HUDEP-2 (cell line): ENCODE data around the gene RMND5A.
"Not testable (repeated sequence)": the region's sequence is repeated elsewhere in the genome, so short reads cannot be mapped to it uniquely, and the experiment has no call there.

ENCODE experiments used
- DNase-seq, 76 experiments: peaks; one replicate each; lab custom pipeline; 2025; ENCODE audit not compliant: unreplicated experiment in 76 of 76; lab: John Stamatoyannopoulos, UW

Gene RMND5A

DNA sequence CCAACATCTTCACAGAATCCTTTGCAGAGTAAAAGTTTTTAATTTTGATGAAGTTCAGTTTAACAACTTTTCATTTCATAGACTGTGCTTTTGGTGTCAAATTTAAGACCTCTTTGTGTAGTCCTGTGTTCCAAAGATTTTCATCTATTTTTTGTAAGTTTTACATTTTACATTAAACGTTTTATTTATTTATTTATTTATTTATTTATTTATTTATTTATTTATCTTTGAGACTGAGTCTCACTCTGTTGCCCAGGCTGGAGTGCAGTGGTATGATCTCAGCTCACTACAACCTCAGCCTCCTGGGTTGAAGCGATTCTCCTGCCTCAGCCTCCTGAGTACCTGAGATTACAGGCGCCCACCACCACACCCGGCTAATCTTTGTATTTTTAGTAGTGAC, 12.0 kb upstream of the RMND5A start:
- DNase-seq = not testable (repeated sequence)

DNA sequence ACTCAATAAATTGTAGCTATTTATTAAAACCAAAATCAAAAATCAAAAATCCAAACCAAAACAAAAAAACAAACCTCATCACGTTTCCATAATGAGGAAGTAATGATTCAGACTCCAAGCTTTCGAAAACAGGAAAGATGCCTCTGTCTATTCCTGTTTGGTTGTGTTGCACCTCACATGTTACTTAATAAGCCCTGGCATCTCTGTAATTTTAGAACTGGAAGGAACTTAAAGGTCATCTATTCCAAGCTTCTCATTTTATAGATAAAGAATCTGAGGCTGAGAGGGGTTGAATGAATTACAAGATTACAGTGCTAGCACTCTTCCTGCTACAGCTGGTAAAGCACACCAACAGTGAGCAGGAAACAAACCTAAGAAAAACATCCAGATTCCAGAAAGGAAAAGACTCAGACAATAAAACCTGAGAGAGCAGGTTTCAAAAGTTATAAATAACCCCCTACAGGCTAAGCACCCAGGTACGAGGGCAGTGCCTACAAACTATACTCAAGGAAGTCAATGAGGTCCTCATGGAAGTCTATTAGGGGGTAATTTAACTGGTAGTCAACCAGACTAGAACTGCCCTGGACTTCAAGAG, 5.4 kb upstream of the RMND5A start:
- DNase-seq = not testable (repeated sequence)

DNA sequence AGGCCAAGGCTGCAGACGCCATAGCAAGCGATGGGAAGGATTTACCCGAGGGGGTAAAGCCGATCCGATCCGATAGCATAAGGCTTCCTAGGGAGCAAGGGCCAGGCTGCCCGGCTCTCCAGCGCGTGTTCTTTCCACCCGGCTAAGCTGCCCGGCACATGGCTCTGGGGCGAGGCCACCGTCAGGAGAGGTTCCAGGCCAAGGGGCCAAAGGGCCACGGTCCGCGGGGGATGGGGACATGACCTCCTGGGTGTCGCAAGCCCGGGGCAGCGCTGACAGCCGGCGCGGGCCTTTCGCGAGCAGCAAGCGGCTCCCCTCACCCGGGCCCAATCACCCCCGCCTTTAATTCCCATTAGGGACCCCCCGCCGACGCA, 841 bp upstream of the RMND5A start:
- not testable (repeated sequence) for DNase-seq

DNA sequence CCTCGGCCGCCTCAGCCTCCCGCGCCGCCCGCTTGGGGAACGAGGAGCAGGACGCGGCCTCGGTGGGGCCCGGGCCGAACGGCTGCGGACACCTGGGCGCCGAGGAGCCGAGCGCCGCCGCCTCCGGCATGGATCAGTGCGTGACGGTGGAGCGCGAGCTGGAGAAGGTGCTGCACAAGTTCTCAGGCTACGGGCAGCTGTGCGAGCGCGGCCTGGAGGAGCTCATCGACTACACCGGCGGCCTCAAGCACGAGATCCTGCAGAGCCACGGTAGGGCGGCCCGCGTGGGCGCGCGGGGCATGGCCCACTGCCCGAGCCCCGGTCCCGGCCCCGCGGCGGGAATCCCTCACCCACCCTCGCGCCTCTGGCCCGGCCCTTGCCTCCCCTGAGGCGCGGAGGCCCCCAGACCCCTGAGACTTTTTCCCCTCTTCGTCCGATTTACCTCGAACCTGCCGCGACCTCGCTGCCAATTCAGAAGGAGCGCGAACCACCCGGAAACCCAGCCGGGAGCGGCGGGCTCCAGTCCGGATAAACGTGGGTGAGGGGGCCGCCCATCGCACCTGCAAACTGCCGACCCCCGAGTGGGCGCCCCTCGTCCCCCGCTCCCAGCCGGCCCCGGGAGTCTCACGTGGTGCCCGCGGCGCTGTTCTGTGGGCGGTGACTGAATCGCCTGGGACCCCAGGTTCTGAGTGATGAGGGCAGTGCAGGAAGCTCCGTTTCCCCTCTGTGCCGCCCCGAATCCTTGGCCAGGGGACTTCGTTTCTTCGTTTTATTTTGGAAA, 639 bp downstream of the RMND5A start:
- peak in 20 of 76 experiments; percentile 2 to 44 (median 13) for DNase-seq

DNA sequence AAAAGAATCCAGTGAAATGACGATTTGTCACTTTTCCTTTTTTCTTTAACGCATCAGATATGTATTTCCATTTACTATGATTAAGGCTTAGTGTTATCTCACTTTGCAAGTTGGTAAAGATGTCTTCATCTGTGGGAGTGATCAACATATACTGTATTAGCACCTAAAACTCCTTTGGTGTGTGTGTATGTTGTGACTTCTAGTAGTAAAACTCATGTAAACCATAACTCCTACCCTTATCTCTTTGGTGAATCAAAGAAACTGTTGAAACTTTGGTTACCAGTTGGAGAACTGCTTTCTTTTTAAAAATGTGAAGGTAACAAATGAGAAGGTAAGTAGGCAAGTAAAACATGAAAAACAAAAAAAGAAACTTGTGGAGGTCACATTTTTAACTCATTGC, 5.6 kb downstream of the RMND5A start:
- not testable (repeated sequence) for DNase-seq

DNA sequence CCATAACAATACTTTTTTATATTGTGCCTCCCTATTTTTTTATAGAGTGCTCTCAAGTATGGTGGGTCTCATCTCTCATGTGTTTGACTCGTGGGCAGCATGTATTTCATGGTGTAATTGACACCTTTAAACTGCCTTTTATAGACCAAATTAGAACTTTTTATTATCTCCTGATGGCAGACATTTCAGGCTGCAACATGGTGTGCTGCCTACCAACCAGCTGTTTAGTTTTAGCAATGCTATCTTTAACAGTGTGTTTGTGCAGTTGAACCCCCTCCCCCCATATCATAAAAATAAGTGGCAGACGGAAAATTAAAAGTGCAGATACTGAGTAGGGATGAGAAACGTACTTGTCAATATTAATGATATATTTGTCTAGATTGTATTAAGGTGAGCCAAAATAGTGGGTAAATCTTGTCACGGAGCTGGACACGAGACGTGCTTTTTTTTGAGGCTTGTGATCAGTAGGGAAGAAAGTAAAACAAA, 12.0 kb downstream of the RMND5A start:
- DNase-seq = peak in 2 of 76 experiments; percentile 9 to 10

DNA sequence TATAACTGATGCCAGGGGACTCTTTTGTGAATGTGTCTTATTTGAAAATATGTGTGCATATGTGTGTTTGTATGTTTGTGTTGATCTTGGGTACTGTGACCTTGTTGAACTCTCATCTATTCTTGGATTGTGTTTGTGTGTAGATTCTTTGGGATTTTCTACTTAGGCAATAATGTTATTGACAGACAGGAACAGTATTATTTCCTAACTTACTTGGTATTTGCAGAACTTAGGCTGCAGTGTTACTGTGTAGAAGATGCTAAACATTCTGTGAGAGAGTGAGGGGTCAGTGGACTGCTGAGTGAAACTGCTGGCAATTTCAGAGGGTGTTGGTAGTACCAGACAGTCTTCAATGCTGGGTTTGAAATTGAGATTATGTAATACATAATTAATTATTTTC, 12.7 kb downstream of the RMND5A start:
- DNase-seq = not testable (repeated sequence)

DNA sequence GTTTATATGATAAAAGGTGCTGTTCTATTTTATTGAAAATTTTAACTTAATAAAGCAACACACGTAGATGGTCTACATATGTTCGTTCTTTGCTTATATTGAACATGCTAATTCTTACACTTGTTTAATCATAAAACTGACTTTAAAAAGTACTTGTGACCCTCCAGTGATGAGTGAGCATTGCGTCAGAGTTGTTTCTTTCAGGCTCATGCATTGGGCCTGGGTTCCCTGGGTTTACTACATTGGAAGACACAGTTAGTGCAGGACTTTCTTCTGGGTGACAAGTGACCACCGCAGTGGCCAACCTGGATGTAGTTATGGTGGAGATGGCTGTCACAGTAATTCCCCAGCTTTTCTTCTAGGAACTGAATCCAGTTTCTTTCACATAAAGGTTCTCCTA, 13.4 kb downstream of the RMND5A start:
- DNase-seq = not testable (repeated sequence)

DNA sequence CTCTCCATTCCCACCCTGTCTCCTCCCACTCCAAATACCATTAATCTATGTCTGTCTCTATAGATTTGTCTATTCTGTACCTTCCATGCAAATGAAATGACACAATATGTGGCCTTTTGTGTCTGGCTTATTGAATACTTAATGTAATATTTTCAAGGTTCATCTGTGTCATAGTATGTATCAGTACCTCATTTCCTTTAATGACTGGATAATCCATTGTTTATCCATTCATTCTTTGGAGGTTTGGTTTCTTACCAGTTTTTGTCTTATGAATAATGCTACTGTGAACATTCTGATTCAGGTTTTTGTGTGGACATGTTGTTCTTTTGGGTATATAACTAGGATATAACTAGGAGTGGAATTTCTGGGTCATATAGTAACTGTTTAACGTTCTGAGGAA, 14.8 kb downstream of the RMND5A start:
- not testable (repeated sequence) for DNase-seq

DNA sequence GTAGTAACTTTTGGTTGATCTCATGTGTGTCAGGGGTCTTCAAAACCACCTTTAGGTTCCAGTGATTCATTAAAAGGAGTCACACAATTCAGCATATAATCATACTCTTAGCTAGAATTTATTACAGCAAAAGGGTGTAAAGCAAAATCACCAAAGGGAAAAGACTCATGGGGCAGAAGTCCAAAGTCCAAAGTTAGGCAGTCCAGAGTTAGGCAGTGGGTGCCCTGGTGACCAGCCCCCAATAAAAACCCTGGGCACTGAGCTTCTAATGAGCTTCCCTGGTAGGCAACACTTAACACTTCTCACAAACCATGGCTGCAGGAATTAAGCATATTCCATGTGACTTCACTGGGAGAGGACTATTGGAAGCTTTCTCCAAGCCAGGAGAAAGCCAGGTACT, 19.4 kb downstream of the RMND5A start:
- DNase-seq = not testable (repeated sequence)

DNA sequence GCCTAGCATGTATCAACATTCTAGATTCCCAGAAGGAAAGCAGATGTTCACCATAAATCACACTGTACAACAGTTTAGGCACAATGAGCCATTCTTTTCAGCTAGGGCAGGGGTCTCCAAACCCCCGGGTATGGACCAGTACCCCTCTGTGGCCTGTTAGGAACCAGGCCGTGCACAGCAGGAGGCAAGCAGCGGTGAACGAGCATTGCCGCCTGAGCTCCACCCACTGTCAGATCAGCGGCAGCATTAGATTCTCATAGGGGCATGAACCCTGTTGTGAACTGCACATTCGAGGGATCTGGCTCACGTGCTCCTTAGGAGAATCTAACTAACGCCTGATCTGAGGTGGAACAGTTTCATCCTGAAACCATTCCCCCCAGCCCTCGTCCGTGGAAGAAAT, 19.8 kb downstream of the RMND5A start:
- not testable (repeated sequence) for DNase-seq

DNA sequence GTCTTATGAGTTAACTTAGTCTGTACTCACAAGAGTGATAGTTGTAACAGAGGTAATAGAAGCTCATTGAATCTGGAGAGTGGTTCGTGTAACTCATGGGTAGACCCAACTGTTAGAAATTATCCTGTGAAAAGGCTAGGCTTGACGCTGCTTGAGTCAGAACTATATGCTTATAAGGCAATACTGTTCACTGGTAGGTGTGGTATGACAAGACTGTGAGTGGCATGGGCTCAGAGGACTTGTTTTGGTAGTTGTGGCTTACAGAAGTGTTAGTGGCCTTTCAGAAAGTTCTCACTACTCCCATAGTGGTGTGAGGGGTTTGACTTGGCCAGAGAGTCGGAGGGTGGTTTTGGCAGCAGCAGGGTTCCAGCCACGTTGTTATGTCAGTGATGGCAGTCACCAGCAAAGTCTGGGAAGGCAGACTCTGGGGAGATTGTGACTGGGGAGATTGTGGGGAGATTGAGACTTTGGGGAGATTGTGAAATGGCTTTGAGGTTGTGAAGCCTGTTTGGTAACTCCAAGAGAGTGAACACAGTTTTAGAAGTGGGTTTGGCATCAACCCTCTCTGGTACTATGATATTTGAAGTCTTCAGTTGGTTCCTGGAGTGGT, 21.9 kb downstream of the RMND5A start:
- not testable (repeated sequence) for DNase-seq

DNA sequence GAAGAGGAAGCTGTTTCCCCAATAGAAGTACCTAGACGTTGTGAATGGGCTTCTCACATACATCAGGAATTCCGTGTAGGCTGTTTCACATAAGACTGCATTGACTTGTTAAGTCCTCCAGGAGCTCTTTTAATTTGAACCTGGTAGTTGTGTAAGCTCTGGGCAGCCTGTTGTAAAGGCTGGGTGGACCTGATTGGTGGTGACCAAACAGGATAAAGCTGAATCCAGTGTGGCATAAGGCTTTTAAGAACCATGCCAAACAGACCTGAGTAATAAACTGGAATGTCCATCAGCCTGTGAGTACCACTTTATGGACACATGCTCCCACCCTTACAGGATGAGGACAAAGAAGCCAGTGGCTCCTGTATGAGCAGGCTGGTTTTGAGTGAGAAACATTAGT, 24.1 kb downstream of the RMND5A start:
- DNase-seq = no peak

DNA sequence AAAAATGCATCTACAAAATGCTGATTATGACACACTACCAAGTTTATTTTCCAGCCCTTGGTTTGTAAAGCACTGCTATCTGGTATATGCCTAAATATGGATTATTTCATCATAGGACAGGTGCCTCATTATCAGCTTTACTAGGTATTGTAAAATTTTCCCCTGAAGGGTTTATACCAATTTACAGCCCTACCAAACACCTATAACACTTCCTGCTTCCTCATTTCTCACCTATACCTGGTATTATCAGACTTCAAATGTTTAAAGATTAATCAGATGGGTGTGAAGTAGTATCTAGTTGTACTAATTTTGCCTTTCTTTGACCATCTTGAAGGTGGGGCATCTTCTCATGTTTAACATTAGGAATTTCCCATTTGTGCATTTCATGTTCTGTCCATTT, 26.8 kb downstream of the RMND5A start:
- DNase-seq = no peak

DNA sequence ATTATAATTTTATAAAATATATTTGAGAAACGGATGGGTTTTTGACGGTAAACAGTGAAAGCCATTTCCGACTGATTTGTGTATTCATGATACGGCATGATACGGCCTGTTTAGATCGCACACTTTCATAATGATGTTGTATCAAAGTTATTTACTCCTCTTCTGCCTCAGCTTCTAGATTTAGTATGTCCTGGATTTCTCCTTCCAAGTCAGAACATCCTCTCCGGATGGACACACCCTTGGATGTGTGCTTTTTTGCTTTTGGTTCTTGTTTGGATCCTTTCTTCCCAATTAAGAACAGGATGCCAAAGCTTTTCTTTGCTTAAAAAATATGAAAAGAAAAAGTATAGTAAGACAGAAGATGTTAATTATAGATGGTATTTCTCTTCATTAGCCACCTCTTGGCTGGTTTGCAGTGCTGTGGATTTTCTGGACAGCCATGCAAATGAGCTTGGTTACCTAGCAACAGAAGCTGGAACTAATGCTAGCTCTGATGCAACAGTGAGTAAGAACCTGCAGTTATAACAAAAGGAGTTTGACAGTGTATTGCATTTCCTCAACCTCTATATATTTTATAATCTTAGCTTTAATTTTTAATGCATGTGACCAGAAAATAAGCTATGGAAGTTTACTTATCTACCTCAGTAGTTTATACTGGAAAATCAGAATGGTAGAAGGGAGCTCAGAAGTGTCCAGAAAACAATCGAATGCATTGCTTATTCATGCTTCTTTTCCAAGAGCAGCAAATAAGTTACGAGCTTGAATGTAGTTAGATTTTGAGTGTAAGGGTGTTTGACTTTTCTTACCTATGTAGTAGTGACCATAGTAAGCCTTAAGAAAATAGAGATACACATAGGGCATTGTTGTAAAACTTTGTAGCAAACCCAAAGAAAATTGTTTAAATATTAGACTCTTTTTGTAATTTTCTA, 27.9 kb downstream of the RMND5A start:
- DNase-seq = no peak

DNA sequence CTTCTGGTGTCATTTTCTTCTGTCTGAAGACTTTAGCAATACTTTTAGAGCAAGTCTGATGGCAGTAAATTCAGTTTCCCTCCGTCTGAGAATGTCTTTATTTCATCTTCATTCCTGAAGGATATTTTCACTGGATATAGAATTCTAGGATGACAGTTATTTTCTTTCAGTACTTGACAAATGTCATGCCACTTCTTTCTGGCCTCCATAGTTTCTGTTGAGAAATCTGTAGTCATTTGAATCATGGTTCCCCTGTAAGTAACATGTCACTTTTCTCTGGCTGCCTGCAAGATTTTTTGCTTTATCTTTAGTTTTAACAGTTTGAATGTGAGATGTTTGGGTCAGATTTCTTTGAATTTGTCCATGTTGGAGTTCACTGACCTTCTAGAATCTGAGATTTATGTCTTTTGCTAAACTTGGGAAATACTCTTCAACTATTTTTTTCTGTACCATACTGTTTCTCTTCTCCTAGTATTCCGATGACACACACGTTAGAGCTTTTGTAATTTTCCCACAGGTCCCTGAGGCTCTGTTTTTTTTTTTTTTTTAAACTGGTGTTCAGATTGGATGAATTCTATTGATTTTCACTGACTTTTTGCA, 30.2 kb downstream of the RMND5A start:
- no peak for DNase-seq

DNA sequence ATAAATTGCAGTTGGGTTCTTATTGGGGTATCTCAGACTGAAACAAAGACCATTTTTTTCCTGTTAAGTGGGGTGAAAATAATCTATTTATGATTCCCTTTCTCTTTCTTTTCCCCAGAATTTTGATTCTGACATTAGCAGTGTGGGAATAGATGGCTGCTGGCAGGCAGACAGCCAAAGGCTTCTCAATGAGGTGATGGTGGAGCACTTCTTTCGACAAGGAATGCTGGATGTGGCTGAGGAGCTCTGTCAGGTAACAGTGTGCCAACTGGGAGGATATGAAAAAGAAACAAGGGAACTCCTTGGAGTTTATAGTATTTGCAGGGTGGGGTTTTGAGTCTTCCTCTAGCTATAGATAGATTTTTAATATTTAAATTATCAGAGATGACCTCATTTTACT, 31.7 kb downstream of the RMND5A start:
- no peak for DNase-seq

DNA sequence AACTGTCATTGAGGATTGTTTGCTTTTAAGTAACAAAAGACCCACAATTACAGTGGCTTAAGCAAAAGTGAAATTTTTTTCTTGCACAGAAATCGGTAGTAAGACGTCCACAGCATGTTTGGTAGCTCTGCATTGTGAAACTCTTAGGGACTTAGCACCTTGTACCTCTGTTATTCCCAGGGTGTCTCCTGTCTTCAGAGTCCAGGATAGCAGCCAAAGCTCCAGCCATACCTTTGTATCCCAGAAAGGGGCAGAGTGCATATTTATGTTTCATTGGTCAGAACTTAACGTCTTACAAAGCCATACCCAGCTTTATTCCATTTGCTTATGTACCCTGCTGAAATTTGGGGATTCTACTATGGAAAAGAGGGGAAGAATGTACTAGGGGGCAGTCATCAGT, 32.8 kb downstream of the RMND5A start:
- no peak for DNase-seq

DNA sequence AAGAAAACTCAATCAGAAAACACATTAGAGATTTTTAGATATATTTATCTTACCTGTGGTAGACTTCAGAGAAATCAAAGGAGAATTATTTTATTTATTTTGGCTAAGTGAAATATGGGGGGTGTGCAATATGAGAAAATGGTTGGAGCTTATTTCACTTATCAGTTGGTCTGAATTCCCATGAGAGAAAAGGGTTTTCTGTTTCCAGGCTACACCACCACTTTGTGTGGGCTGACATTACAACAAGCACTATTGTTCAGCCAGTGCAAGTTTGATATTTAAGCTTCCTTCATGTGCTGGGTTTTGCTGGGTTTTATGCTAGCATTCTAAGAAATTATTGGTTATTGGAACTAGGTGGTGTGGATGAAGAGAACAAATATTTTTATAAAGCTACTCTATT, 33.5 kb downstream of the RMND5A start:
- no peak for DNase-seq

DNA sequence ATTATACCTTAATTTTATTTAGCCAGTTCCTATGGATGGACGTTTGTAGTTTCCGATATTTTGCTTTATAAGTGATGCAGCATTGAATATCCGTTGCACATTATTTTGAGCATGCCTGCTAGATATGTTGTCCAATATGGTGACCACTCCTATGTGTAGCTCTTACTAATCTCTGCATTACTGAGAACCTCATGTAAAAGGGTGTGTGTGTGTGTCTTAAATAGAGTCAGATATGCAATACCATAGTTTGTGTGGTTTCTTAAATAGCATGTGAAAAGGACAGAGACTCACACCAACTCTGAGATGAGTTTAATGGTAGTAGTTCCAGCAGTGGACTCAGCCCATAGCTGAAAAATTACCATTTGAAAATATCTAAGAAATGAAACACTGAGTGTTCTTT, 38.3 kb downstream of the RMND5A start:
- DNase-seq = no peak
